Astrocyte (in vitro differentiated cells and primary cell): Measurements from ENCODE around the gene MED27. TPM values are rescaled to one million over a fixed set of nuclear protein-coding genes. Genes with fewer than 3 reads are reported as not detected.

Experiments used
- DNase-seq: peaks from one replicate; pipeline ENCODE4 v3.0.0-alpha.2; 2010; ENCODE audit warnings: low read depth
- FAIRE-seq: peaks from 2 replicates; lab custom pipeline; 2011; peaks lifted over from hg19 to GRCh38; lab: Jason Lieb, UNC
- H2AFZ ChIP-seq: 2 replicates; pipeline ENCODE4 v1.6.0; 2012; ENCODE audit warnings: low read depth, low read length, inconsistent platforms
- H3K27ac ChIP-seq: 2 replicates; pipeline ENCODE4 v1.5.1; 2011; ENCODE audit warnings: low read depth, low read length, inconsistent platforms
- H3K27me3 ChIP-seq: 2 replicates; pipeline ENCODE4 v1.6.0; 2011; ENCODE audit warnings: low read length, inconsistent platforms; ENCODE audit not compliant: insufficient read depth
- H3K36me3 ChIP-seq: 2 replicates; pipeline ENCODE4 v1.5.1; 2011; ENCODE audit warnings: low read length, inconsistent platforms; ENCODE audit not compliant: insufficient read depth
- H3K4me1 ChIP-seq: 2 replicates; pipeline ENCODE4 v1.5.1; 2011; ENCODE audit warnings: low read length, inconsistent platforms; ENCODE audit not compliant: insufficient read depth
- H3K4me2 ChIP-seq: 2 replicates; pipeline ENCODE4 v1.6.0; 2012; ENCODE audit warnings: low read length, inconsistent platforms
- H3K4me3 ChIP-seq: 2 replicates; pipeline ENCODE4 v1.5.1; 2011; ENCODE audit warnings: low read depth, mild to moderate bottlenecking, low read length, inconsistent platforms; ENCODE audit not compliant: insufficient read depth
- H3K79me2 ChIP-seq: 2 replicates; pipeline ENCODE4 v1.6.0; 2012; ENCODE audit warnings: mild to moderate bottlenecking, low read length, inconsistent platforms; ENCODE audit not compliant: insufficient read depth
- H3K9ac ChIP-seq: 2 replicates; pipeline ENCODE4 v1.6.0; 2012; ENCODE audit warnings: mild to moderate bottlenecking, low read length, inconsistent platforms
- H3K9me3 ChIP-seq: 2 replicates; pipeline ENCODE4 v1.5.1; 2012; ENCODE audit warnings: low read depth, mild to moderate bottlenecking, low read length, inconsistent platforms; ENCODE audit not compliant: insufficient read depth
- H4K20me1 ChIP-seq: 2 replicates; pipeline ENCODE4 v1.6.0; 2012; ENCODE audit warnings: low read length, inconsistent platforms; ENCODE audit not compliant: insufficient read depth
- H3K27ac Mint-ChIP-seq: one replicate; pipeline ENCODE4 v1.8.0; 2021; ENCODE audit warnings: mild to moderate bottlenecking, mixed read lengths; ENCODE audit not compliant: unreplicated experiment
- H3K27me3 Mint-ChIP-seq: one replicate; pipeline ENCODE4 v1.8.0; 2021; ENCODE audit warnings: low read depth, mixed read lengths; ENCODE audit not compliant: unreplicated experiment
- H3K36me3 Mint-ChIP-seq: one replicate; pipeline ENCODE4 v1.8.0; 2021; ENCODE audit warnings: low read depth, mixed read lengths; ENCODE audit not compliant: unreplicated experiment
- H3K4me1 Mint-ChIP-seq: one replicate; pipeline ENCODE4 v1.8.0; 2021; ENCODE audit warnings: low read depth, mixed read lengths; ENCODE audit not compliant: unreplicated experiment
- H3K4me3 Mint-ChIP-seq: one replicate; pipeline ENCODE4 v1.8.0; 2021; ENCODE audit warnings: mild to moderate bottlenecking, moderate library complexity, mixed read lengths; ENCODE audit not compliant: unreplicated experiment
- H3K9me3 Mint-ChIP-seq: one replicate; pipeline ENCODE4 v1.8.0; 2021; ENCODE audit warnings: mild to moderate bottlenecking, mixed read lengths; ENCODE audit not compliant: unreplicated experiment
- CTCF ChIP-seq: IDR thresholded peaks from 2 replicates; pipeline ENCODE4 v1.5.1; 2011; ENCODE audit warnings: low read depth, mild to moderate bottlenecking, inconsistent platforms, low read length, moderate library complexity; ENCODE audit not compliant: insufficient read depth
- EZH2 ChIP-seq: IDR thresholded peaks from 2 replicates; pipeline ENCODE4 v1.6.1; 2012; ENCODE audit warnings: mild to moderate bottlenecking, low read length, inconsistent platforms; ENCODE audit not compliant: insufficient read depth
- total RNA-seq: library from RNA; stranded (reverse); gene quantifications from 2 replicates; pipeline ENCODE4 v1.2.1, GENCODE V29; 2021

MED27 gene
- total RNA-seq, 1 donor from 2014 or later, result 26.9 TPM

GRCh38 chr9:131997076-131997475, 82.6 kb downstream of the MED27 start:
- peaks cover 35% of the 10 kb centered on the region for H3K4me1 Mint-ChIP-seq
- no peak overlapping the region for H3K4me3 Mint-ChIP-seq
- no peak for DNase-seq
- H3K27ac ChIP-seq, result no peak overlapping the region
- no peak for FAIRE-seq
- no peaks in the 10 kb centered on the region for H3K27me3 ChIP-seq
- H4K20me1 ChIP-seq, result peaks cover 73% of the 10 kb centered on the region
- H3K36me3 ChIP-seq, result no peaks in the 10 kb centered on the region
- H3K27me3 Mint-ChIP-seq, result no peaks in the 10 kb centered on the region
- H2AFZ ChIP-seq, result no peak overlapping the region
- TF ChIP-seq CTCF (no peak), EZH2 (no peak)
- H3K9ac ChIP-seq, result no peak overlapping the region
- H3K4me3 ChIP-seq, result no peak overlapping the region
- no peak overlapping the region for H3K4me2 ChIP-seq
- H3K4me1 ChIP-seq, result peaks cover 18% of the 10 kb centered on the region
- H3K36me3 Mint-ChIP-seq, result peaks cover 26% of the 10 kb centered on the region
- no peak overlapping the region for H3K27ac Mint-ChIP-seq
- peaks cover 20% of the 10 kb centered on the region for H3K79me2 ChIP-seq
- H3K9me3 Mint-ChIP-seq, result peaks cover 14% of the 10 kb centered on the region
- H3K9me3 ChIP-seq, result peaks cover 3% of the 10 kb centered on the region

GRCh38 chr9:131995382-131995781, 84.3 kb downstream of the MED27 start:
- Histone ChIP-seq H3K79me2 (peaks cover 24% of the 10 kb centered on the region), H3K9me3 (no peaks in the 10 kb centered on the region)
- peak; percentile 71 for FAIRE-seq

More at GRCh38 chr9:131995382-131995781, 84.3 kb downstream of the MED27 start:
- H4K20me1 ChIP-seq, result peaks cover 74% of the 10 kb centered on the region
- H3K36me3 ChIP-seq, result no peaks in the 10 kb centered on the region
- H3K4me3 ChIP-seq, result no peak overlapping the region
- no peak for DNase-seq
- Mint-ChIP-seq H3K4me1 (peaks cover 32% of the 10 kb centered on the region), H3K36me3 (peaks cover 20% of the 10 kb centered on the region), H3K27ac (no peak overlapping the region), H3K9me3 (peaks cover 7% of the 10 kb centered on the region), H3K27me3 (no peaks in the 10 kb centered on the region), H3K4me3 (no peak overlapping the region)
- H3K9ac ChIP-seq, result no peak overlapping the region
- H3K4me2 ChIP-seq, result no peak overlapping the region
- no peak overlapping the region for H3K27ac ChIP-seq
- peaks cover 18% of the 10 kb centered on the region for H3K4me1 ChIP-seq
- no peaks in the 10 kb centered on the region for H3K27me3 ChIP-seq
- no peak overlapping the region for H2AFZ ChIP-seq
- TF ChIP-seq EZH2 (no peak), CTCF (no peak)
